ENCODE data around the gene PLA2G7. TPM values are rescaled to one million over a fixed set of nuclear protein-coding genes. Genes with fewer than 3 reads are reported as not detected.

The PLA2G7 gene
- not detected in 2 replicates for total RNA-seq

DNA sequence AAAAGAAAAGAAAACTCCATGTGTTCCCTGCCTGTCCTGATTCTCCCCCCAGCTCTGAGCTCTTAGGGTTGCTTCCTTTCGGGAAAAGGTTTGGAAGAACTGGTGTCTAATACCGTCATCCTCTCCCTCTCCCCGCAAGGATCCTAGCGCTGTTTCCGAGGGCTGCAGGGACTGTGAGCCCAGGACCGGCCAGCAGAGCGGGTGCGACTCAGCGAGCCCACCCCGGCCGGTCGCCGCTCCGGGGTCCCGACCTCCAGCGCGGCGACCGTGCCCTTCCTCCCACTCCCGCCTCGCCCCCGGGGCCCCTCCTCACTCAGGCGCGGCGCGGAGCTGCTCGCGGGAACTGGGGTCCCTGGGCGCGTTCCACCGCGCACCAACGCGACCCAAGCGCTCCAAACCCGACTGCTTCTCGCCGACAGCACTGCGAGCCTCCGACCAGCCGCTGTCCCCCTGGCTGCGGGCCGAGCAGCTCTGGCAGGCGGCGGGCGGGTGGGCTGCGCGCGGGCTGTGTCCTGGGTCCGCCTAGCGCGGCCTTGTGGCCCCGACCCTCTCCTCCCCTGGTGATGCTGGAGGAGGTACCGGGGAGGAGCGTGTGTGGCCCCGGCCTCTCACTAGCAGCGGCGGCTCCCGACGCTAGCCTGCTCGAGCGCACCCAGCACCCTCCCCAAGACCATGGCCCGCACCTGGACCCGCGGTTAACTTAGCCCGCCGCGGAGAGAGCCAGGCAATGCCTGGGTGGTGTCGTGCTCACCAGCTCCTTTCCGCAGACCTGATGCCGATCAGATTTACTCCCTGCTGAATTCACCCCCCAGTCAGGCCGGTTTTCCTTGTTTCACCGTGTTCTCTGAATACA, at the start of gene PLA2G7:
Gene PLA2G7, minus strand, starts transcription at position 509 of the 853 bp plus-strand sequence. CDS start 12,484 bp downstream, outside the sequence.

DNA sequence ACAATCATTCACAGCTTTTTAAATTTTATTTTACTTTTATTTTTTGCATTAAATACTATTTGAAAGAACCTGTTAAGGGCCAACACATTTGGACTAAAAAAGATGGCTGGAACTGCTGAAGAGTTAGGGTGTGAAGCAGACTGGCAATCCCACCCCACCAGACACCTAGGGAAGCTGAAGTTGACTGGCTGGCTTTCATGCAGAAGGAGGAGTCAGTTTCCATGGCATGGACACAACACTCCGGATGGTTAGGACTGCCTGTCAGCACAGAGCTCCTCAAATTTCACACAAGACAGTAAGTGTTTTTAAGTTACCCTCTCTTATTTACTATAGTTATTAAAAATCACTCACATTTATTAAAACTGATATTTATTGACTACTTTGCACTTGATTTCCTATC, 11.5 kb upstream of the PLA2G7 start, which contains the start of gene ANKRD66:
Gene ANKRD66, plus strand, starts transcription at position 238 of the 400 bp plus-strand sequence. CDS start 5,016 bp downstream, outside the sequence.

DNA sequence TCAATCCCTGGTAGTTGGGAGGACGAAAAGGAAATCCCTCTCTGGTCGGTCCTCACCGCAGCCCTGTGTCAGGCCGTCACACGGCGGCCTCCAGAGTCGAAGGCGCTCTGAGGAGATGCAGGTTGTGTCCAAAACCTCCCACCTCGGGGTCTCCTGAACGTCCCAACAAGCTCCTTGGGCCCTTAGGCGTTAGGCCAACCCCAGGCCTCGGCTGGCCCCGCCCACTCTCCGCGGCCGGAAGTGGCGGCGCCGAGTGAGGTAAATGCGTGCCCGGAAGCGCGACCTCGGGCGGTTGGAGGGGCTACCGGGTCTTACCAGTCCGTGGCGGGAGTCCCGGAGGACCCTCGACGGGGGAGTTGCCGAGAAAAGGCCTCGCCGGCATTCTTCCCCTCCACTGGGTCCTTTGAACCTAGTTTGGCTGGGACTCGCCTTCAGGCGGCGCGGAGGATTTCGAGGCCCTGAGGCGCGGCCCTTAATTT, 47.5 kb downstream of the PLA2G7 start, which contains the start of gene TDRD6:
Gene TDRD6, plus strand, starts transcription at position 267 of the 479 bp plus-strand sequence. CDS start 244 bp downstream, outside the sequence.

Other genes with a start within 250 kb of the PLA2G7 start
- gene RCAN2, start 243.9 kb downstream of the PLA2G7 start, total RNA-seq = 0.77 and 1.5 TPM in 2 replicates
- 0.44 and 1.7 TPM in 2 replicates for gene CYP39A1, start 82.6 kb downstream of the PLA2G7 start, total RNA-seq
- 4.1 and 7.9 TPM in 2 replicates for gene SLC25A27, start 82.4 kb downstream of the PLA2G7 start, total RNA-seq
- gene TDRD6, start 47.5 kb downstream of the PLA2G7 start, total RNA-seq = 0.11 and 0.12 TPM in 2 replicates
- not detected in 2 replicates for gene ANKRD66, start 11.6 kb upstream of the PLA2G7 start, total RNA-seq
- gene MEP1A, start 58.0 kb upstream of the PLA2G7 start, total RNA-seq = not detected in 2 replicates
- gene ADGRF5, start 186.6 kb upstream of the PLA2G7 start, total RNA-seq = under 0.01 TPM in 2 replicates

Data from uterine smooth muscle cell (primary cell).